GM23338 (cell line): ENCODE results near the gene ETV2.

Source experiments
- CREB1 ChIP-seq: fragments of 250-450 bp; sonication (Bioruptor Pico); IDR thresholded peaks from 2 replicates; pipeline ENCODE4 v1.5.0; 2020; ENCODE audit warnings: low read depth, mild to moderate bottlenecking, moderate library complexity
- CTCF ChIP-seq, 2 experiments: fragments of 200-600 bp in 1 of 2; sonication (generic) in 1 of 2; conservative IDR thresholded peaks; 2 replicates each; pipeline versions ENCODE4 v1.5.1 to v1.6.1; 2016 to 2017; ENCODE audit warnings: antibody characterized with exemption in 2 of 2, low read depth in 2 of 2, mild to moderate bottlenecking in 2 of 2, moderate library complexity in 1 of 2
- EZH2 ChIP-seq: fragments of 200-600 bp; sonication (generic); IDR thresholded peaks from one replicate; pipeline ENCODE4 v1.8.0; 2017; ENCODE audit warnings: antibody characterized with exemption, mild to moderate bottlenecking, low read depth; ENCODE audit not compliant: unreplicated experiment
- EZH2phosphoT487 ChIP-seq: fragments of 200-600 bp; sonication (generic); IDR thresholded peaks from one replicate; pipeline ENCODE4 v1.8.1; 2018; ENCODE audit warnings: antibody characterized with exemption; ENCODE audit not compliant: unreplicated experiment
- POLR2AphosphoS5 ChIP-seq: IDR thresholded peaks from 2 replicates; pipeline ENCODE4 v1.6.1; 2016; ENCODE audit warnings: antibody characterized with exemption, low read depth
- REST ChIP-seq: IDR thresholded peaks from one replicate; pipeline ENCODE4 v1.6.1; 2018; ENCODE audit warnings: antibody characterized with exemption; ENCODE audit not compliant: unreplicated experiment
- STAT1 ChIP-seq: IDR thresholded peaks from one replicate; pipeline ENCODE4 v1.6.1; 2016; ENCODE audit warnings: antibody characterized with exemption; ENCODE audit not compliant: unreplicated experiment

- no peak for TF ChIP-seq CTCF (conservative IDR thresholded peaks at IDR 0.05; ENCODE audit: low read depth in 2 of 2)
- TF ChIP-seq EZH2: no peak
- no peak for TF ChIP-seq REST
- no peak for TF ChIP-seq STAT1
- TF ChIP-seq POLR2AphosphoS5: no peak
- no peak for TF ChIP-seq EZH2phosphoT487
- TF ChIP-seq CREB1 (CRISPR knock-in tag): no peak
Measured at GRCh38 chr19:35656700-35657099, 15.2 kb downstream of the ETV2 start.
